Measurements from ENCODE around the gene HCN2. TPM values are rescaled to one million over a fixed set of nuclear protein-coding genes. Genes with fewer than 3 reads are reported as not detected.

Gene HCN2
- total RNA-seq, 1 experiment from 2014 or later, result 1.5 TPM

GRCh38 chr19:647566-648284, 58.0 kb downstream of the HCN2 start:
- no peak overlapping the region for H3K4me3 ChIP-seq
- ChIA-PET CTCF (no interaction called here), POLR2A (ENCODE audit: unreplicated experiment) (no interaction called here)
- H3K9me3 ChIP-seq (ENCODE audit: insufficient read depth, low read depth), result no peaks in the 10 kb centered on the region
- TF ChIP-seq EZH2 (IDR thresholded peaks at IDR 0.05; ENCODE audit: low read depth), result no peak
- TF ChIP-seq, protein P1, sequence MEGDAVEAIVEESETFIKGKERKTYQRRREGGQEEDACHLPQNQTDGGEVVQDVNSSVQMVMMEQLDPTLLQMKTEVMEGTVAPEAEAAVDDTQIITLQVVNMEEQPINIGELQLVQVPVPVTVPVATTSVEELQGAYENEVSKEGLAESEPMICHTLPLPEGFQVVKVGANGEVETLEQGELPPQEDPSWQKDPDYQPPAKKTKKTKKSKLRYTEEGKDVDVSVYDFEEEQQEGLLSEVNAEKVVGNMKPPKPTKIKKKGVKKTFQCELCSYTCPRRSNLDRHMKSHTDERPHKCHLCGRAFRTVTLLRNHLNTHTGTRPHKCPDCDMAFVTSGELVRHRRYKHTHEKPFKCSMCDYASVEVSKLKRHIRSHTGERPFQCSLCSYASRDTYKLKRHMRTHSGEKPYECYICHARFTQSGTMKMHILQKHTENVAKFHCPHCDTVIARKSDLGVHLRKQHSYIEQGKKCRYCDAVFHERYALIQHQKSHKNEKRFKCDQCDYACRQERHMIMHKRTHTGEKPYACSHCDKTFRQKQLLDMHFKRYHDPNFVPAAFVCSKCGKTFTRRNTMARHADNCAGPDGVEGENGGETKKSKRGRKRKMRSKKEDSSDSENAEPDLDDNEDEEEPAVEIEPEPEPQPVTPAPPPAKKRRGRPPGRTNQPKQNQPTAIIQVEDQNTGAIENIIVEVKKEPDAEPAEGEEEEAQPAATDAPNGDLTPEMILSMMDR (conservative IDR thresholded peaks at IDR 0.05), result no peak
- H3F3A ChIP-seq (ENCODE audit: insufficient read depth, low read depth), result peaks cover 6% of the 10 kb centered on the region; the same call in 1 of the 2 replicates
- H2AFZ ChIP-seq, result no peak overlapping the region
- peaks cover 19% of the 10 kb centered on the region for H4K20me1 ChIP-seq (ENCODE audit: insufficient read depth)
- no peaks in the 10 kb centered on the region for H3K27me3 ChIP-seq (ENCODE audit: insufficient read depth, low read depth)
- no peaks in the 10 kb centered on the region for H3K4me1 ChIP-seq (replicated peaks; ENCODE audit: insufficient read depth)
- no peaks in the 10 kb centered on the region for H3K9me2 ChIP-seq (ENCODE audit: insufficient read depth)
- BruUV-seq (replicated peaks), result TSS peak; percentile 47
- DNase-seq, result no peak
- H3K4me2 ChIP-seq, result no peak overlapping the region
- peaks cover 6% of the 10 kb centered on the region for H3K79me2 ChIP-seq (ENCODE audit: low read depth)
- intact Hi-C loops (cut with micrococcal nuclease; ENCODE audit: unreplicated experiment), result no loop called here
- no peaks in the 10 kb centered on the region for H3K36me3 ChIP-seq (ENCODE audit: low read depth)
- H3K27ac ChIP-seq, result no peak overlapping the region

DNA sequence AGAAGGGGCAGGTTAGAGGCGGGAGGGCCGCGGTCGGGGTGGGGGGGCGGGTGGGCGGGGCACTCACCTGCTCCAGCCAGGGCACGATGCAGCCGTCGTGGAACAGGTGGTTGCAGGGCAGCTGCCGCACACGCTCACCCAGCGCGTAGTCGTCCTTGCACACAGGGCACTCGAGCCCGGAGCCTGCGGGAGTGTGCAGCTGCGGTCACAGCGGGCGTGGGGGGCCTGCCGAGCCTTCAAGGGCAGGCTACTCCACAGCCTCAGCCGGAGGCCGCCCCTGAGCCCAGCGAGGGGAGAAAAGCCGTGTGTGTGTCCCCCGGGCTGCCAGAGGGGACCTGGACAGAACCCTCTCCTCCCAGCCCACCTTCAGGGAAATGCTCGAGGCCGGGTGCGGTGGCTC, 58.6 kb downstream of the HCN2 start:
- ChIA-PET POLR2A (ENCODE audit: unreplicated experiment) (no interaction called here), CTCF (no interaction called here)

GRCh38 chr19:648904-649801, 59.5 kb downstream of the HCN2 start:
- no peak overlapping the region for H2AFZ ChIP-seq
- H3K9me3 ChIP-seq (ENCODE audit: insufficient read depth, low read depth), result no peaks in the 10 kb centered on the region
- CTCF ChIA-PET, result interaction anchor here (0.6 kb wide), 1 partner anchor 12 kb away, joined by 3 read pairs; no protein-coding TSS in a partner anchor
- no peaks in the 10 kb centered on the region for H3K36me3 ChIP-seq (ENCODE audit: low read depth)
- BruUV-seq (replicated peaks), result no TSS peak
- H3K27me3 ChIP-seq (ENCODE audit: insufficient read depth, low read depth), result no peaks in the 10 kb centered on the region
- no peak for DNase-seq
- H3K4me3 ChIP-seq, result no peak overlapping the region
- H3K4me1 ChIP-seq (replicated peaks; ENCODE audit: insufficient read depth), result no peaks in the 10 kb centered on the region
- H3K9me2 ChIP-seq (ENCODE audit: insufficient read depth), result no peaks in the 10 kb centered on the region
- peaks cover 6% of the 10 kb centered on the region; the same call in 1 of the 2 replicates for H3F3A ChIP-seq (ENCODE audit: insufficient read depth, low read depth)
- POLR2A ChIA-PET (ENCODE audit: unreplicated experiment), result interaction anchor here (0.6 kb wide), 1 partner anchor 64 kb away, joined by 4 read pairs; no protein-coding TSS in a partner anchor
- no peak for TF ChIP-seq EZH2 (IDR thresholded peaks at IDR 0.05; ENCODE audit: low read depth)
- TF ChIP-seq, protein P1 (conservative IDR thresholded peaks at IDR 0.05), result no peak
- no peak overlapping the region for H3K27ac ChIP-seq
- H3K4me2 ChIP-seq, result no peak overlapping the region
- intact Hi-C loops (cut with micrococcal nuclease; ENCODE audit: unreplicated experiment), result no loop called here
- peaks cover 21% of the 10 kb centered on the region for H3K79me2 ChIP-seq (ENCODE audit: low read depth)
- peaks cover 33% of the 10 kb centered on the region for H4K20me1 ChIP-seq (ENCODE audit: insufficient read depth)

More for the DNA sequence above, 58.6 kb downstream of the HCN2 start:
- no peak overlapping the region for H3K27ac ChIP-seq
- no peak for TF ChIP-seq EZH2 (IDR thresholded peaks at IDR 0.05; ENCODE audit: low read depth)
- TF ChIP-seq, protein P1 (conservative IDR thresholded peaks at IDR 0.05), result no peak
- H3K27me3 ChIP-seq (ENCODE audit: insufficient read depth, low read depth), result no peaks in the 10 kb centered on the region
- H2AFZ ChIP-seq, result no peak overlapping the region
- no peak overlapping the region for H3K4me3 ChIP-seq
- no peaks in the 10 kb centered on the region for H3K9me2 ChIP-seq (ENCODE audit: insufficient read depth)
- no peaks in the 10 kb centered on the region for H3K36me3 ChIP-seq (ENCODE audit: low read depth)
- no peaks in the 10 kb centered on the region for H3K4me1 ChIP-seq (replicated peaks; ENCODE audit: insufficient read depth)
- H3K9me3 ChIP-seq (ENCODE audit: insufficient read depth, low read depth), result no peaks in the 10 kb centered on the region
- BruUV-seq (replicated peaks), result no TSS peak
- H3K79me2 ChIP-seq (ENCODE audit: low read depth), result peaks cover 12% of the 10 kb centered on the region
- H4K20me1 ChIP-seq (ENCODE audit: insufficient read depth), result peaks cover 25% of the 10 kb centered on the region
- intact Hi-C loops (cut with micrococcal nuclease; ENCODE audit: unreplicated experiment), result no loop called here
- peaks cover 6% of the 10 kb centered on the region; the same call in 1 of the 2 replicates for H3F3A ChIP-seq (ENCODE audit: insufficient read depth, low read depth)
- H3K4me2 ChIP-seq, result no peak overlapping the region
- DNase-seq, result no peak

Data from PC-9 (cell line).